Common myeloid progenitor, CD34-positive (primary cell): ENCODE measurements around the gene NEURL2.
"Not testable (repeated sequence)": the region's sequence is repeated elsewhere in the genome, so short reads cannot be mapped to it uniquely, and the experiment has no call there.

ENCODE experiments used
- CTCF ChIA-PET: fragments of 350-600 bp; sonication (Branson Sonifier 250); formaldehyde crosslinking; loops from one replicate; lab custom pipeline; 2021; ENCODE audit warnings: antibody characterized with exemption; lab: Charles Lee
- POLR2A ChIA-PET: fragments of 350-600 bp; sonication (Branson Sonifier 250); formaldehyde crosslinking; loops from one replicate; lab custom pipeline; 2021; ENCODE audit warnings: antibody characterized with exemption; lab: Charles Lee
- DNase-seq, 3 donors: peaks; one replicate each; pipeline versions ENCODE4 v3.0.0 to v3.0.0-alpha.2; 2013
- H3K27ac ChIP-seq, 2 experiments: 1 replicate in 1 of 2; 2 replicates in 1 of 2; pipeline ENCODE4 v1.7.0; 2013; ENCODE audit warnings: inconsistent platforms in 2 of 2, low read length in 2 of 2, mild to moderate bottlenecking in 2 of 2, low read depth in 1 of 2, moderate library complexity in 1 of 2; ENCODE audit not compliant: severe bottlenecking in 2 of 2, insufficient read depth in 1 of 2, poor library complexity in 1 of 2
- H3K27me3 ChIP-seq, 5 experiments: replicated peaks in 2 of 5; 1 replicate in 3 of 5; 2 replicates in 2 of 5; pipeline versions ENCODE4 v1.6.1 to v1.7.0; 2013; ENCODE audit warnings: low read length in 4 of 5, mild to moderate bottlenecking in 2 of 5, moderate library complexity in 2 of 5, inconsistent platforms in 1 of 5; ENCODE audit not compliant: insufficient read depth in 5 of 5, control insufficient read depth in 4 of 5
- H3K36me3 ChIP-seq, 4 experiments: 1 replicate in 2 of 4; 2 replicates in 2 of 4; pipeline versions ENCODE4 v1.6.1 to v1.7.0; 2013; ENCODE audit warnings: low read length in 3 of 4, control low read depth in 1 of 4, mild to moderate bottlenecking in 1 of 4; ENCODE audit not compliant: control insufficient read depth in 4 of 4, insufficient read depth in 4 of 4
- H3K4me1 ChIP-seq, 4 experiments: 1 replicate in 3 of 4; 2 replicates in 1 of 4; pipeline versions ENCODE4 v1.6.1 to v1.7.1; 2013; ENCODE audit warnings: low read length in 3 of 4, mild to moderate bottlenecking in 3 of 4, control low read depth in 1 of 4, inconsistent platforms in 1 of 4, moderate library complexity in 1 of 4; ENCODE audit not compliant: control insufficient read depth in 4 of 4, insufficient read depth in 4 of 4; ENCODE audit errors: control extremely low read depth in 1 of 4
- H3K4me3 ChIP-seq, 7 experiments: 1 replicate in 4 of 7; 2 replicates in 3 of 7; pipeline versions ENCODE4 v1.5.1 to v1.7.0; 2013; ENCODE audit warnings: mild to moderate bottlenecking in 7 of 7, low read length in 6 of 7, moderate library complexity in 6 of 7, inconsistent platforms in 2 of 7, low read depth in 2 of 7, control low read depth in 1 of 7; ENCODE audit not compliant: insufficient read depth in 4 of 7, control insufficient read depth in 1 of 7; ENCODE audit errors: extremely low read depth in 1 of 7
- H3K9me3 ChIP-seq, 5 experiments: 1 replicate in 4 of 5; 2 replicates in 1 of 5; pipeline versions ENCODE4 v1.6.1 to v1.7.1; 2013; ENCODE audit warnings: low read length in 4 of 5, mild to moderate bottlenecking in 2 of 5, inconsistent platforms in 1 of 5, low read depth in 1 of 5, moderate library complexity in 1 of 5; ENCODE audit not compliant: control insufficient read depth in 4 of 5, insufficient read depth in 2 of 5; ENCODE audit errors: control extremely low read depth in 1 of 5
- WGBS: methylation state at CpG from one replicate; pipeline ENCODE4 v1.1.5; 2013; ENCODE audit not compliant: insufficient coverage; 5-methylcytosine and 5-hydroxymethylcytosine counted together

NEURL2 gene

DNA sequence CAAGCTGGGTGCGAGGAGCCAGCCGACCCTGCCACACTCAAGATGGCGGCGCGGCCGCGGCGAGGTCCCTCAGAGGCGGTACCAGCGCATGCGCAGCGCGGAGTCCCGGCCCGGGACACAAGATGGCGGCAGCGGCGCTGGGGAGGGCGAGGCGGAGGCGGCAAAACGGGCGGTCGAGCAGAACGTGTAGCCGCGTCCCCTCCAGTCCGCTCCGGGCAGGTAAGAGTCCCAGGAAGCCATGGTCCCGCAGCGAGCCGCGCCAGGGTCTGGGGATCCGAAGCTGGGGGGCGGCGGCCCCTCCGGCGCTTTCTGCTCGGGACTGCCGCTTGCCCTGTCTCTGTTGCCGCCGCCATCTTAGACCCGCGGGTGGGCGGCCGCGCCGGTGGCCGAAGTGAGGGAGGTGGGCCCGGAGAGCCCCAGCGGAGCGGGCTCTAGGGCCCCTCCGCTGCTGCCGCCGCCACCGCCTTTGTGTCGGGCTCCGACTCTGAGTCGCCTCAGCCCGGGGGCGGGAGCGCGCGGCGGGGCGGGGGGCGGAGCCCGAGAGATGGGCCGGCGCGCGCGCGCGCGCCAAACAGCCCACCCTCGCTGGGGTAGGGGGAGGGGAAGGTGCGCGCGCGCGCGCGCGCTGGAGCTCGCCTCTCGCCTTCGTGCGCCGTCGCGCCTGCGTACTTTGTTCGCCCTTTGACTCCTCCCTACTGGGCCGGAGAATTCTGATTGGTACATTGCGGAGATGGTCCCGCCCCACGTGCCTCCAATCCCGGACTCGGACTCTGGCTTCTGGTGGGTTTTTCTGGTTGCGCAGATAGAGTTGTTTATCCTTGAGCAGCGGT, 43.8 kb upstream of the NEURL2 start, which contains the start of gene PCIF1:
Gene PCIF1 (plus strand): TSS at position 98 of the 830 bp plus-strand sequence. CDS start 4,317 bp downstream, outside the sequence.
- Histone ChIP-seq H3K4me3 (peak within 1 kb of the TSS; percentile 73 to 99 (median 96)), H3K36me3 (peaks cover 10 to 31% (median 25%) of the 10 kb centered on the region in 4 experiments), H3K27me3 (no peaks in the 10 kb centered on the region), H3K4me1 (peaks cover 6 to 39% (median 25%) of the 10 kb centered on the region in 4 experiments), H3K9me3 (no peaks in the 10 kb centered on the region), H3K27ac (peak within 1 kb of the TSS; percentile 96 to 98)
- ChIA-PET POLR2A (interaction anchor here (0.6 to 2.8 kb wide), 14 partner anchors 14 to 154 kb away, joined by 3 to 17 read pairs (median 6); partner anchors contain the start of genes CTSA, NEURL2 and ZSWIM1), CTCF (interaction anchor here (0.9 to 2.5 kb wide), 12 partner anchors 11 to 54 kb away, joined by 3 to 17 read pairs (median 4); partner anchors contain the start of gene ZSWIM1)
- DNase-seq: peak; percentile 97 to 99 (median 98)
- WGBS: 0% methylated on average over 77 of the region's 102 CpGs

DNA sequence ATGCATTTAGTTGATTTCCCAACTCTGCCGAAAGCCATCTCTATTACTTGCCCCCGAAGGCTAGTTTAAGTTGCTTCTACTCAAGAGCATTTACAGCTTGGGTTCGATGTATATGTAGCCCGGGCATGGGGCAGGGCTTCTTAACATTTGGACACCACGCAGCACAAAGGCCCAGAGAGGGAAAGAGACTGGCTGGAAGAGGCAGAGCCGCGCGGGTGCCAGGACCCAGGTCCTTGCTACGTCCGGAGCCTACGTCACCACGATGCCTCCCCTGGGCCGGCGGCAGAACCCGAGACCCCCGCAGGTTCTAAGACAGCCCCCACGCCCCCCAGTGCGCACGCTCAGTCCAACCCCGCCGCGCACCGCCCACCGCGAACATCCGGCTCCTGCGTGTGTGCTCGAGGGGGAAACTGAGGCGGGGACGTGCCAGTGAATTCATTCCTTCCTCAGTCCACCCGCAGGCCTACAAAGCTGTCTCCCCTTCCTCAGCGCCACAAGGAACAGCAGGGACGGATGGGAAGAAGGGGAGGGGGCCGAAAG, 43.1 kb upstream of the NEURL2 start:
- Histone ChIP-seq H3K4me1 (peaks cover 6 to 39% (median 25%) of the 10 kb centered on the region in 4 experiments), H3K27me3 (no peaks in the 10 kb centered on the region), H3K27ac (peak overlapping the region; percentile 96 to 98), H3K4me3 (peak overlapping the region; percentile 73 to 99 (median 96)), H3K36me3 (peaks cover 5 to 24% (median 18%) of the 10 kb centered on the region in 4 experiments), H3K9me3 (no peaks in the 10 kb centered on the region)
- DNase-seq: peak; percentile 17 to 55 (median 45)
- POLR2A ChIA-PET: interaction anchor here (0.6 to 2.8 kb wide), 11 partner anchors 13 to 154 kb away, joined by 3 to 17 read pairs (median 7); partner anchors contain the start of genes CTSA, NEURL2 and ZSWIM1
- CTCF ChIA-PET: interaction anchor here (0.7 to 2.5 kb wide), 17 partner anchors 10 to 135 kb away, joined by 3 to 17 read pairs (median 6); partner anchors contain the start of gene ZSWIM1
- under 1% methylated on average over 32 of the region's 34 CpGs for WGBS

DNA sequence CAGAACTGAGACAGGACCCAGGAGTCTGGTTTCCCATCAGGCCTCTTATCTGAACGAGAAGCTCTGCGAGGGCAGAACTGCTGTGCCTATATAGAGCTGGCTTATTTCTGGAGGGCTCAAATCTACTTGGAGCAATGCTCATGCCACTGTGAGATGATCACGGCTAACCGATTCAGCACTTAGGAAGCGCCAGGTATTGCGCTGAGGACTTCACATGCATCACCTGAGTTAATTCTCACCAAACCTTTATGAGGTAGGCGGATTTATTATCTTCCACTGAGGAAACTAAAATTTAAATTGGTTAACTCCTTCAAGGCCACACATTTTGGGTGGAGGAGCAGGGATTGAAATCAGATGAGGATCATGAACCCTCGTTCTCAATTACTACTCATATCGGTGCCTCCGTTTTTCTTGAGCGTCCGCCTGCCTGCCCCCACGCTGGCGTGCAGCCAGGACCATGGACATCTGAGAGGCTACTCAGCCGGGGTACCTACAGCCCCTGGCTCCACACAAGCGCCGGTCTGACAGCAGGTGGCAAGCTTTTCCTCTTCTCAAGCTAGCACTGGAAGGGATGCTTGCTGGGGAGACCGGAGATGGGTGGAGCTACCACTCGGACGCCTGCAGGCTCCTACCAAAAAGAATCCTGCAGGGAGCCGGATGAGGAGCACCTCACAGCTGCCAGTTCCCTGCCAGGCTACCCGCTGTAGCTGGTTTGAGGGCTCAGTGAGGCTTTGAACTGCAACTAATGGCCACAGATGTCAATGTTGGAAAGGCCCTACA, 42.4 kb upstream of the NEURL2 start:
- Histone ChIP-seq H3K27ac (peak overlapping the region; percentile 96 to 98), H3K36me3 (peaks cover 3 to 18% (median 12%) of the 10 kb centered on the region in 4 experiments), H3K4me3 (peak overlapping the region; percentile 73 to 99 (median 96)), H3K9me3 (no peaks in the 10 kb centered on the region), H3K27me3 (no peaks in the 10 kb centered on the region), H3K4me1 (peaks cover 6 to 39% (median 25%) of the 10 kb centered on the region in 4 experiments)
- ChIA-PET POLR2A (interaction anchor here (0.6 to 2.8 kb wide), 5 partner anchors 13 to 103 kb away, joined by 4 to 17 read pairs (median 7); partner anchors contain the start of gene ZSWIM1), CTCF (interaction anchor here (0.7 to 2.5 kb wide), 16 partner anchors 9 to 134 kb away, joined by 3 to 17 read pairs (median 6); partner anchors contain the start of gene ZSWIM1)
- 26% methylated on average over 22 of the region's 22 CpGs for WGBS
- DNase-seq: peak; percentile 66 to 70 (median 68)

DNA sequence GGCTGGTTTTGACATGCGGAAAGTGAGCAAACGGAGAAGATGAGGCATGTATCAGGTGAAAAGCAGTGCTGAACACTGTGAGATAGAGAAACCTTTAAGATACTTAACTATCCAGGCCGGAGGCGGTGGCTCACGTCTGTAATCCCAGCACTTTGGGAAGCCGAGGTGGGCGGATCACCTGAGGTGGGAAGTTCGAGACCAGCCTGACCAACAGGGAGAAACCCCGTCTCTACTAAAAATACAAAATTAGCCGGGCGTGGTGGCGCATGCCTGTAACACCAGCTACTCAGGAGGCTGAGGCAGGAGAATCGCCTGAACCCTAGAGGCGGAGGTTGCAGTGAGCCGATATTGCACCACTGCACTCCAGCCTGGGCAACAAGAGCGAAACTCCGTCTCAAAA, 40.7 kb upstream of the NEURL2 start:
- H3K9me3 ChIP-seq, H3K36me3 ChIP-seq, H3K4me3 ChIP-seq, DNase-seq, POLR2A ChIA-PET, H3K27ac ChIP-seq, H3K27me3 ChIP-seq: not testable (repeated sequence)
- peaks cover 6 to 27% (median 20%) of the 10 kb centered on the region in 4 experiments for H3K4me1 ChIP-seq
- 98% methylated on average over 13 of the region's 17 CpGs for WGBS
- CTCF ChIA-PET: interaction anchor here (0.7 to 1.1 kb wide), 3 partner anchors 37 to 92 kb away, joined by 3 read pairs; no protein-coding TSS in a partner anchor

DNA sequence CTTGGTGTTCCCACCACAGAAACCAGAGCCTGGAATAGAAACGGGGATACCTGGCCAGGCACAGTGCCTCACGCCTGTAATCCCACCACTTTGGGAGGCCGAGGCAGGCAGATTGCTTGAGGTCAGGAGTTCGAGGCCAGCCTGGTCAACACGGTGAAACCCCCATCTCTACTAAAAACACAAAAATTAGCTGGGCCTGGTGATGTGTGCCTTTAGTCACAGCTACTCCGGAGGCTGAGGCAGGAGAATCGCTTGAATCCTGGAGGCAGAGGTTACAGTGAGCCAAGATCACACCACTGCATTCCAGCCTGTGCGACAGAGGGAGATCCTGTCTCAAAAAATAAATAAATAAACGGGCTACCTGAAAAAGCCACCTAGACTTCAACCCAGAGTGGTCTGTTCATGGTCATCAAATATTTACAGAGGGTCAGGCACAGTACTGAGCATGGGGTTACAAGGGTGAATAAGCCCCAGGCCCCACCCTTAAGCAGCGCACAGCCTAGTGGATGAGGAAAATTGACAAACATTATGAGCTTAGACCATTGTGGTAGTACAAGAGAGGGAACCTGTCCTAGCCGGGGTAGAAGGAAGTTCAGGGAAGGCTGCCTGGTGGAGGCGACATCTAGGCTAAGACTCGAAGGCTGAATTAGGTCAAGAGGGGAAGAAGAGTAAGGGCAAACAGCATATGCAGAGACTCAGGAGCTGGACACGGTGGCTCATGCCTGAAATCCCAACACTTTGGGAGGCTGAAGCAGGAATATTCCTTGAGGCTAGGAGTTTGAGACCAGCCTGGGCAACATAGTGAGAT, 36.3 kb upstream of the NEURL2 start:
- Histone ChIP-seq H3K4me1 (peaks cover 0 to 5% (median 0%) of the 10 kb centered on the region in 4 experiments), H3K4me3 (no peak overlapping the region), H3K27me3 (no peaks in the 10 kb centered on the region), H3K36me3 (no peaks in the 10 kb centered on the region), H3K27ac (no peak overlapping the region), H3K9me3 (no peaks in the 10 kb centered on the region)
- no peak for DNase-seq
- POLR2A ChIA-PET: no interaction called here
- CTCF ChIA-PET: interaction anchor here (0.7 to 1.6 kb wide), 4 partner anchors 8 to 128 kb away, joined by 3 to 4 read pairs (median 3); partner anchors contain the start of gene SPATA25
- 84% methylated on average over 8 of the region's 14 CpGs for WGBS

DNA sequence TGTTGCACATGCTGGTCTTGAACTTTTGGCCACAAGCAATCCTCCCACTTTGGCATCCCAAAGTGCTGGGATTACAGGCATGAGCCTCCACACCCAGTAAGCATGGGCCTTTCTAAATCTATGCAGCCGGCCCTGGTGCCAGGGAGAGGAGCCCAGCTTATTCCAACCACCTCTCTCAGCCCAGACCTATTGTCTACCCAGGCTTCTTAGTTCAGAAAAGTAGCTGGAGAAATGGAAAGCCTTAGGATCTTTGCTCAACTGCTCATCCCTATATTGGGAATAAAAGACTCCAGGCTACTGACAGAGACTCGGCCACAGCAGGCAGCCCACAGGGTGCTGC, 35.7 kb upstream of the NEURL2 start:
- Histone ChIP-seq H3K4me1 (peaks cover 0 to 5% (median 0%) of the 10 kb centered on the region in 4 experiments), H3K27ac (no peak overlapping the region), H3K27me3 (no peaks in the 10 kb centered on the region), H3K9me3 (no peaks in the 10 kb centered on the region), H3K4me3 (no peak overlapping the region), H3K36me3 (no peaks in the 10 kb centered on the region)
- WGBS: 100% methylated on average over 1 of the region's 2 CpGs
- POLR2A ChIA-PET: no interaction called here
- no peak for DNase-seq
- CTCF ChIA-PET: interaction anchor here (1.3 kb wide), 1 partner anchor 40 kb away, joined by 3 read pairs; the partner anchor contains the start of gene SPATA25
